Measurements from ENCODE around the gene SMAD7. TPM values are rescaled to one million over a fixed set of nuclear protein-coding genes. Genes with fewer than 3 reads are reported as not detected.

Gene SMAD7
- total RNA-seq, 2 donors from 2014 or later = 55.1 to 98.1 TPM

- peaks cover 0 to 29% of the 10 kb centered on the region in 2 donors for H3K4me1 ChIP-seq
- DNase-seq (ENCODE audit: low spot score) = no peak
- no peaks in the 10 kb centered on the region for H3K36me3 ChIP-seq
- no peak overlapping the region for H3K4me3 ChIP-seq
- H3K27me3 ChIP-seq = no peaks in the 10 kb centered on the region
- no peak for TF ChIP-seq CTCF (IDR thresholded peaks at IDR 0.05)
- H3K9me3 ChIP-seq = no peaks in the 10 kb centered on the region
- H3K27ac ChIP-seq = peak overlapping the region; percentile 66 to 98
These were observed 4.4 kb upstream of the SMAD7 start for GRCh38 chr18:48954886-48955819.

DNA sequence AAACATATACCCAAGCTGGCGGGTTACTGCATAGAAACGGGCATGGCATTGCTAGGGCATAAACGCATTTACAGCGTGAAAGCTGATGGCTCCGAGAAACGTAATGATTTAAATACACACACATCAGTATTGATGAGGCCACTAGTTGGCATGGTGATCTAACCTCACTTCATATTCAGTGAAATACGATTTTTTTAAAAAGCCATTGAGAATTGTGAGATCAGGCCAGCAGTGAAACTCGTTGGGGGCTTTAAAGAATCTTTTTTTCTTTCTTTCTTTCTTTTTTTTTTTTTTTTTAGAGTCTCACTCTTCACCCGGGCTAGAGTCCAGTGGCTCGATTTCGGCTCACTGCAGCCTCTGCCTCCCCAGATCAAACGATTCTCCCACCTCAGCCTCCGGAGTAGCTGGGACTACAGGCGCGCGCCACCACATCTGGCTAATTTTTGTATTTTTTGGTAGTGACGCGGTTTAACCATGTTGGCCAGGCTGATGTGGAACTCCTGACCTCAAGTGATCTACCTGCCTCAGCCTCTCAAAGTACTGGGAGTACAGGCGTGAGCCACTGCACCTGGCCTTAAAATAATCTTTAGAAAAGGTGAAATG lies 2.4 kb upstream of the SMAD7 start:
- H3K4me1 ChIP-seq = peaks cover 0 to 27% of the 10 kb centered on the region in 2 donors
- no peaks in the 10 kb centered on the region for H3K27me3 ChIP-seq
- H3K27ac ChIP-seq = peak overlapping the region; percentile 98 to 99
- H3K36me3 ChIP-seq = no peaks in the 10 kb centered on the region
- no peak for DNase-seq (ENCODE audit: low spot score)
- peak overlapping the region; percentile 49 to 97 for H3K4me3 ChIP-seq
- TF ChIP-seq CTCF (IDR thresholded peaks at IDR 0.05) = no peak
- no peaks in the 10 kb centered on the region for H3K9me3 ChIP-seq

GRCh38 chr18:48952287-48953103 lies 1.7 kb upstream of the SMAD7 start:
- Histone ChIP-seq H3K9me3 (no peaks in the 10 kb centered on the region), H3K36me3 (no peaks in the 10 kb centered on the region), H3K27ac (peak overlapping the region; percentile 98 to 99), H3K4me3 (peak overlapping the region; percentile 49 to 97), H3K27me3 (no peaks in the 10 kb centered on the region), H3K4me1 (peaks cover 0 to 35% of the 10 kb centered on the region in 2 donors)
- DNase-seq (ENCODE audit: low spot score) = peak; percentile 90
- no peak for TF ChIP-seq CTCF (IDR thresholded peaks at IDR 0.05)

- Histone ChIP-seq H3K9me3 (no peaks in the 10 kb centered on the region), H3K27me3 (no peaks in the 10 kb centered on the region), H3K4me1 (peaks cover 0 to 42% of the 10 kb centered on the region in 2 donors), H3K4me3 (peak overlapping the region; percentile 73 to 97), H3K36me3 (no peaks in the 10 kb centered on the region), H3K27ac (peak overlapping the region; percentile 98 to 99)
- no peak for TF ChIP-seq CTCF (IDR thresholded peaks at IDR 0.05)
- peak; percentile 88 for DNase-seq (ENCODE audit: low spot score)
These were observed 902 bp upstream of the SMAD7 start for GRCh38 chr18:48951448-48952286.
